ENCODE results near the gene MAP3K12. TPM values are rescaled to one million over a fixed set of nuclear protein-coding genes. Genes with fewer than 3 reads are reported as not detected.
"Not testable (repeated sequence)": the region's sequence is repeated elsewhere in the genome, so short reads cannot be mapped to it uniquely, and the experiment has no call there.

The MAP3K12 gene
- 21.9 TPM for total RNA-seq

GRCh38 chr12:53499266-53500141 is at the start of gene MAP3K12:
TSS of gene MAP3K12 (minus strand) at chr12:53499458. CDS start at chr12:53487391, 12,067 bp downstream.
- no peaks in the 10 kb centered on the region for H3K27me3 ChIP-seq
- peak within 1 kb of the TSS; percentile 99 for H3K27ac ChIP-seq
- H3K9me3 ChIP-seq = no peaks in the 10 kb centered on the region
- H3K36me3 ChIP-seq = no peaks in the 10 kb centered on the region
- no peak for DNase-seq (ENCODE audit: extremely low spot score in 2 of 2)
- TF ChIP-seq POLR2AphosphoS5 (IDR thresholded peaks at IDR 0.05; ENCODE audit: insufficient read depth in 1 of 2, low read depth in 1 of 2) (peak in 1 of 2 donors; percentile 23), POLR2A (IDR thresholded peaks at IDR 0.05) (no peak)
- H3K4me1 ChIP-seq = peaks cover 67% of the 10 kb centered on the region
- intact Hi-C loops (cut with DNase I) = loop anchor here (2.0 to 5.0 kb wide), 2 partner anchors 47 to 61 kb away; partner anchors contain the start of gene PCBP2
- peak within 1 kb of the TSS; percentile 64 to 71 for H3K4me3 ChIP-seq

GRCh38 chr12:53548354-53548753 is 49.1 kb upstream of the MAP3K12 start:
- H3K27me3 ChIP-seq; H3K4me1 ChIP-seq; H3K4me3 ChIP-seq; H3K27ac ChIP-seq; H3K9me3 ChIP-seq; DNase-seq (ENCODE audit: extremely low spot score in 2 of 2); intact Hi-C loops (cut with DNase I): not testable (repeated sequence)
- H3K36me3 ChIP-seq = peaks cover 0 to 38% of the 10 kb centered on the region in 2 donors

- DNase-seq (ENCODE audit: extremely low spot score in 2 of 2) = no peak
- Histone ChIP-seq H3K4me1 (no peaks in the 10 kb centered on the region), H3K4me3 (no peak overlapping the region), H3K27me3 (no peaks in the 10 kb centered on the region), H3K27ac (peak overlapping the region; percentile 42), H3K36me3 (peaks cover 0 to 33% of the 10 kb centered on the region in 2 donors), H3K9me3 (no peaks in the 10 kb centered on the region)
- intact Hi-C loops (cut with DNase I) = loop anchor here (2.0 kb wide), 1 partner anchor 133 kb away; the partner anchor contains the start of gene ATP5MC2
- TF ChIP-seq POLR2A (IDR thresholded peaks at IDR 0.05) = no peak
- TF ChIP-seq POLR2AphosphoS5 (IDR thresholded peaks at IDR 0.05; ENCODE audit: insufficient read depth in 1 of 2, low read depth in 1 of 2) = peak in 1 of 2 donors; percentile 37
- peak; percentile 62 to 84 (median 72) for TF ChIP-seq CTCF (IDR thresholded peaks at IDR 0.05)
Measured at GRCh38 chr12:53543539-53543938, 44.3 kb upstream of the MAP3K12 start.

- Histone ChIP-seq H3K27ac (no peak overlapping the region), H3K36me3 (peaks cover 0 to 50% of the 10 kb centered on the region in 2 donors), H3K27me3 (no peaks in the 10 kb centered on the region), H3K4me1 (no peaks in the 10 kb centered on the region), H3K9me3 (no peaks in the 10 kb centered on the region), H3K4me3 (no peak overlapping the region)
- TF ChIP-seq POLR2A (IDR thresholded peaks at IDR 0.05) (no peak), POLR2AphosphoS5 (IDR thresholded peaks at IDR 0.05; ENCODE audit: insufficient read depth in 1 of 2, low read depth in 1 of 2) (no peak), CTCF (IDR thresholded peaks at IDR 0.05) (no peak)
- no peak for DNase-seq (ENCODE audit: extremely low spot score in 2 of 2)
- intact Hi-C loops (cut with DNase I) = no loop called here
Measured at GRCh38 chr12:53539526-53539925, 40.3 kb upstream of the MAP3K12 start.

GRCh38 chr12:53538209-53538689 is 39.0 kb upstream of the MAP3K12 start:
- intact Hi-C loops (cut with DNase I) = no loop called here
- TF ChIP-seq CTCF (IDR thresholded peaks at IDR 0.05) = no peak
- peak in 1 of 2 donors; percentile 63 for TF ChIP-seq POLR2AphosphoS5 (IDR thresholded peaks at IDR 0.05; ENCODE audit: insufficient read depth in 1 of 2, low read depth in 1 of 2)
- no peak for TF ChIP-seq POLR2A (IDR thresholded peaks at IDR 0.05)
- no peak overlapping the region for H3K27ac ChIP-seq
- no peak overlapping the region for H3K4me3 ChIP-seq
- H3K27me3 ChIP-seq = no peaks in the 10 kb centered on the region
- no peak for DNase-seq (ENCODE audit: extremely low spot score in 2 of 2)
- peaks cover 0 to 63% of the 10 kb centered on the region in 2 donors for H3K36me3 ChIP-seq
- no peaks in the 10 kb centered on the region for H3K9me3 ChIP-seq
- H3K4me1 ChIP-seq = no peaks in the 10 kb centered on the region

- Histone ChIP-seq H3K36me3 (peaks cover 0 to 66% of the 10 kb centered on the region in 2 donors), H3K27ac (no peak overlapping the region), H3K4me3 (no peak overlapping the region)
Measured at GRCh38 chr12:53536962-53537361, 37.7 kb upstream of the MAP3K12 start.

More at GRCh38 chr12:53536962-53537361, 37.7 kb upstream of the MAP3K12 start:
- TF ChIP-seq CTCF (IDR thresholded peaks at IDR 0.05) = no peak
- no peak for TF ChIP-seq POLR2A (IDR thresholded peaks at IDR 0.05)
- TF ChIP-seq POLR2AphosphoS5 (IDR thresholded peaks at IDR 0.05; ENCODE audit: insufficient read depth in 1 of 2, low read depth in 1 of 2) = no peak
- no peak for DNase-seq (ENCODE audit: extremely low spot score in 2 of 2)
- intact Hi-C loops (cut with DNase I) = no loop called here
- Histone ChIP-seq H3K4me1 (no peaks in the 10 kb centered on the region), H3K27me3 (no peaks in the 10 kb centered on the region), H3K9me3 (no peaks in the 10 kb centered on the region)

All from vagina (tissue), 2 donors.